NCI-H345 (cell line): ENCODE results near the gene DYSF.

ENCODE experiments used
- DNase-seq: peaks from one replicate; lab custom pipeline; 2025; lab: John Stamatoyannopoulos, UW

The DYSF gene

GRCh38 chr2:71571945-71572344, 118.6 kb downstream of the DYSF start:
- DNase-seq = no peak

DNA sequence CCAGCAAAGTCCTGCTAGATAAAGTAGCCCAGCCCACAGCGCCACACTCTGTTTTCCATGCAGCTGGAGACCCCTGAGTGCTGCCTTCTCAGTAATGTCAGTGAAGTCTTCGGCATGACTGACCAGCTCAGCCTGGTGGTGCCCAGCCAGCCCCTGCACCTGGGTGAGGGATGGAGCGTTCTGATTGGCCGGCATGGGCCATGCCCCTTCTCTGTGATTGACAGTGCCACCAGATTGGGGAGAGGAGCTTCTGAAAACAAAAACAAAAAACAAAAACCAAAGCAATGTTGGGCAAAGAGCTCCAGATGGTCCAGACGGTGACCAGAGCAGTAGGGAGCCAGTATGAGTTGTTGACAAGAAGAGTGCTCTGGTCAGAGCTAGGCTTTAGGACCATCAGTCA, 122.6 kb downstream of the DYSF start:
- no peak for DNase-seq

- DNase-seq = no peak
Measured at GRCh38 chr2:71576541-71576940, 123.2 kb downstream of the DYSF start.

DNA sequence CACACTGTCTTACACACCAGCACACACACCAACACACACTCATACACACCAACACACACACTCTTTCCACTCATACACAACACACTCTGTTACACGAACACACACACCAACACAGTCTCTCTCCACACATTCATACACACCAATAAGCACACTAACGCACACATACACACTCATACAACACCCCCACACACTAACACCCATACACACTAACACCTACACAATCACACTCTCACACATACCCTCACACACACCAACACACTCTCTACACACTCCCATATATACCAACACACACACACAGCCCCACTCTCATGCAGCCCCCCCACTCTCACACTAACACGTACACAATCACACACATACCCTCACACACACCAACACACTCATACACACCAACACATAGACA, 123.8 kb downstream of the DYSF start:
- DNase-seq = no peak

- no peak for DNase-seq
Measured at GRCh38 chr2:71578767-71579342, 125.5 kb downstream of the DYSF start.

DNA sequence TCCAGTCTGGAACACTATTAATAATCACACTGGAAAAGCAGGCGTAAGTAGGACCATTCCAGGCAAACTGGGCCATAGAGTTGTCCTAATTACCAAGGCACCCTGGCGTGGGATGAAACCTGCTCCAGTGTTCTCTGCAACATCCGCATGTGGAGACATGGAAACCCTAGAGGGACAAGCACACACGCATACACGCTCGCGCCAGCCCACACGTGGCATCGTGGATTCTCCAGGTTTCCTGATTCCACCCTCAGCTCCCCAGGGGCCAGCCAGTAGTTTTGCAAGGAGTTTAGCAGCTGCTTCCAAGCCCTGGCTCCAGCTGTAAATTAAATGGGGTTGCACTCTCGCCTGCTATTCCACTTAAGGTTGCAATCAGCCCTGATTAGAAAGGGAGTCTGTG, 127.7 kb downstream of the DYSF start:
- no peak for DNase-seq

DNA sequence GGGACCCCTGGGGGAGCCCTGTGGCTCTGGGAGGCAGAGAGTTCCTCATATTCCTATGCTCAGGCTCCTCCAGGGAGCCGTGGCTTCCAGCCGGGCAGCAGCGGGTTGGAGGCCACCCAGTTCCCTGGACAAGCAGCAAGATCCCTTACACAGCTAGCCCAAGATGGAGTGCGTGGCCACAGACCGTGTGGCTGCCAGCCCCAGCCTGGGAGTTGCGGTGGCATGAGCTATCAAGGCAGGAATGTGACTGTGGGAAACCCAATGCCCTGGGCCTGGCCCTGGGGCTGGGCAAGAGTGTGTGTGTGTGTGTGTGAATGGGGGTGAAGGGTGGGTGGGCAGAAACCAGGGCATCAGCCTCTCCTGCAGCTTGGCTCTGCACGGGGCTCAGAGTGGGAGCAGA, 130.5 kb downstream of the DYSF start:
- DNase-seq = no peak

DNA sequence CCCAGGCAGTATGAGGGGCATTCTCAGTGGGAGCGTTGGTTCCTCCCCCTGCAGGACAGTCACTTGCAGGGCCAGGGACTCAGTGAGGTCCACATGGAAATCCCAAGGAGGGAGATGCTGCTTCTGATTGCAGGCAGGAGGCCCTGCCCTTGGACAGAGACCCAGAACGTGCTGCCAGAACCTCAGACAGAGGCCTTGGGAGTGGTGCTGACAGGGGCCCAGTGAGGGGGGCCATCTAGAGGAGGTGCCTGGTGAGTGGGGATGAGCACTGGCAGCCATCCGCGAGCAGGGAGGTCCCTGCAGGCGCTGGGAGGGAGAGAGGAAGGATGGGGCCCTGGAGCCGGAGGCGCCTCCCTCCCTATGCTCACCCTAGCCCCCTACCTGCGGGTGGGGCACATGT, 133.1 kb downstream of the DYSF start:
- no peak for DNase-seq

- DNase-seq = no peak
Measured at GRCh38 chr2:71587509-71588073, 134.2 kb downstream of the DYSF start.

- DNase-seq = no peak
Measured at GRCh38 chr2:71588497-71589170, 135.3 kb downstream of the DYSF start.

DNA sequence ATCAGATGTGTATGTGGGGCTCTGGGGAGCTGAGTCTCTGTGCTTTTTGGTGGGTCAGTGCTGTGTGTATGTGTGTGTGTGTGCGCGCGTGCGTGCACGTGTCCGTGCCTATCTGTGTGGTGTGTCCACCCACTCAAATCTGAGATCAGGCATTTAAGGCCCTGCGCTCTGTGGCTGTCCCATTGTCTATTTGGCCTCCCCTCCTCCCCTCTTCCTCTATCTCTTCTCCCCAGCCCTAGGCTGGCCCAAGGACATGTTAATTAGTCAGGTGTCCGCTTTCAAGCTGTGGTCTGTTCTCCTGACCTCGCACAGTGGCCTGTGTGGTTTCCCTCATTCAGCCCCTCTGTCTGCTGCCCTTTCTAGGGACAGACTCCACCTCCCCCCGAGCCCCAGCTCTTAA, 136.4 kb downstream of the DYSF start:
- no peak for DNase-seq

DNA sequence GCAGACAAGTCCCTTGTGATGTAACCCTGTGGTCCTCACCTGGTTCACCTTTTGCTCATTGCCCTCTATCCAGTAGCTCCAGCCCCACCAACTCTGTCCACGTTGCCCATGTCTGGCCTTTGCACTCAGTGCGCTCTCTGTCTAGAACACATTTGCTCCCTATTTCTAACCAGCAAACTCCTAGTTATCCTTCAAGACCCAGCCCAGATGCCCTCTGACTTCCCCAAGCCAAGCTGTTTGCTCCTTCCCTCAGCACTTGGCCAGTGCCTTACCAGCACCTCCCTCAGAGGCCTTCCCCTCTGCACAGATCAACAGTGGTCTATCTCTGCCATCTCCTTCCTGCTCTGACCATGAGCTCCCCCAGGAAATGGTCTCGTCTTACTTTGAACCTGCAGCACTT, 137.7 kb downstream of the DYSF start:
- no peak for DNase-seq

DNA sequence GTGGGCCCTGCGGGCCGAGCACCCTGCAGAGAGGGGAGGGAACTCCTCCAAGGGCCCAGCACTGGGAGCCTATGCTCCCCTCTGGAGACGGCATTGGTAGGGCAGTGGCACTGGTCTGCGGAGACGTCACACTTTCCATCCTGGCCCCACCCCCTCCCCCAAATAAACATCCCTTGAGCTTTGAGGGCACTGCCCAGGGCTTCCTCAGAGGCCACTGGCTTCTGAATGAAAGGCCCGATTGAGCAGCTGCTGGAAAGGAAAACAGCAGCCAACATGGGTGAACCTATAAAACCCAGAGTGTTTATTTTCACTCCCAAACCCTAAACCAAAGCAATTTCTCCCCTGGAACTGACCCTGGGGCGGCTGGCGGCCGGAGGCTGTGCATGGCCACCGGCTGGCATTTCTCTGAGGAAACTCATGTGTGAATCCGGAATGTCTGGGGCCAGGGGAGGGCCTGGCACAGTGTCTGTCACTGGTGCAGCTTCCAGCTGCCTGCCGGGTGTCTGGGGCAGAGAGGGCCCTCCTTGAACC, 138.9 kb downstream of the DYSF start:
- DNase-seq = no peak

GRCh38 chr2:71595569-71595968, 142.2 kb downstream of the DYSF start:
- no peak for DNase-seq

GRCh38 chr2:71596011-71596410, 142.7 kb downstream of the DYSF start:
- no peak for DNase-seq

DNA sequence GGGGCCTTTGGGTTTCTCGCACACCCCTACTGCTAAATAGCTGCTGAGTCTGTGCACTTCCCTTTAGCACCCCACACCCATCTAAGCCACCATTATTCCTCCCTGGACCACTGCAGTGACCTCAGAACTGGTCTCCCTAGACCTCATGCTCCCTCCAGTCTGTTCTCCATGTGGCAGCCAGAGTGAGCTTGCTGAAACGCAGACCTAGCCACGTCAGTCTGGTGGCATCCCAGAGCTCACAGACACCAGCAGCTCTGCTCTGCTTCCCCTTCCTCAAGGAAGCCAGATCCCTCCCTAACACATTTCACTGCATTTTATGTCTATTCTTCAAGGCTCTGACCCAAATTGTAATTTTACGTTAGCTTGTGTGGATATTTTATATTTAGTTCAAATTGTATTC, 144.4 kb downstream of the DYSF start:
- DNase-seq = no peak

DNA sequence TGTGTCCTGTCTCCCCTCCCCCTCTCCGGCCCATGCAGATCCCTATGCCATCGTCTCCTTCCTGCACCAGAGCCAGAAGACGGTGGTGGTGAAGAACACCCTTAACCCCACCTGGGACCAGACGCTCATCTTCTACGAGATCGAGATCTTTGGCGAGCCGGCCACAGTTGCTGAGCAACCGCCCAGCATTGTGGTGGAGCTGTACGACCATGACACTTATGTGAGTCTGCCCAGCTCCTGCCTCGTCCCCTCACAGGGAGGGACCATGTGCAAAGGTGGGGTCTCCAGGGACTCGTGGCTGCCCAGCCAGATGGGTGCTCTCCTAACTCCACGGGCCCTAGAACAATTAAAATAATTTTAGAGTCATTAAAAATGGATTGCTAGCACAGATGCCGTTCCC, 145.2 kb downstream of the DYSF start:
- no peak for DNase-seq

DNA sequence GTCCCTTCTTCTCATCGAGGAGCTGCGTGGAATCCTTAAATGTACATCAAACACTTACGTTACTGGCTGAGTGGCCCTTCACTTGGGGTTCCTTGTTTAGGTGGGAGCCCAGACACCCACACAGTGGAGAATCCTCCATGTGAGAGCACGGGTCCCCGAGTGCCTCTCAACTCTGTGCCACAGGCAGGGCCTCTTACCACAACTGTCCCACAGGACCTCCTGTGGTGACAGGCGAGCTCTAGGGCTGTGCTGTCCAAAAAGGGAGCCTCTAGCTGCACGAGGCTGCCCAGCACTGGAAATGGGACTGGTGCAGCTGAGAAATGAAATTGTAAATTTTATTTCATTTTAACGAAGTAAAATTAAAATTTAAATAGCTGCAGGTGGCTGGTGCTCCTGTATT, 145.7 kb downstream of the DYSF start:
- no peak for DNase-seq

GRCh38 chr2:71599646-71600236, 146.4 kb downstream of the DYSF start:
- DNase-seq = no peak

- no peak for DNase-seq
Measured at GRCh38 chr2:71600555-71600954, 147.2 kb downstream of the DYSF start.

DNA sequence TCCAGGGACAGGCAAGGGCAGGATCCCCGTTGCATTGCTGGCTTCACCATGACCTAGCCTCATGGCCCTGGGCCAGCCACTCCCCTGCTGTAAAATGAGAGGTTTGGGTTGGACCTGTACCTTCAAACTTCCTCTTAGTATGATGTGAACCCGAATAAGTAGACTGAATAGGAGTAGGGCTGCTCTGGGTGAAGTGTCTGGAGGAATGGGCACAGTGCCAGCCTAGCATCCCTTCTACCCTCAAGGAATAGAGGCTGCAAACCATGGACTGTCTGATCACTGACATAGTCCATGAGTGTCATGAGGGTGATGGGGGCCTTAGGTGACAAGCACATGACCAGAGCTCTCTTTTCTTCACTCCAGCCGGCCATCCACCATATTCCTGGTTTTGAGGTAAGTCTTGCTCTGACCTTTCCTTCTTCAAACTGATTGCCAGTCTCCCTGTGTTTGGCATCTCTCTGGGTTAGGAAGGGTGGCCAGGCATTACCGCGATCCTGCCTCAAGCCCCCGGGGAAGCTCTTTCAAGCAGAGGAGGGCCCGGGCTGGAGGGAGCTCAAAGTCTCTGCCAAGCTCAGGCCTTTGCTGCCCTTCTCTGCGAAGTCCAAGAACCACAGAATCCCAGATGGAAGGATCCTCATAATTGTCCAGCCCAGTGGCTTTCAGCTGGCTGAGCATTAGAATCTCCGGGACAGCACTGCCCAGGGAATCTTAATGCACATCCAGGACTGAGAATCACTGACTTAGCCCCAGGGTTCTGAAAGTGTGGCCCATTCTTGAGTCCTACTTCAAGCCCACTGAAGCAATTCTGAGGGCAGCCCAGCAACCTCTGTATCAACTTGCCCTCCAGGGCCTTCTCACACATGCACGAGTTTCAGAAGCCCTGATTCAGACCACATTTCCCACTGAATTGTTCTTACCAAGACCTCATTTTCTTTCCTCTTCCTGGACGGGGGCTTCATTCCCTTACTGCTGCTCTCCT, 148.1 kb downstream of the DYSF start:
- DNase-seq = no peak

- DNase-seq = no peak
Measured at GRCh38 chr2:71602115-71602495, 148.7 kb downstream of the DYSF start.
